T-helper 2 cell treated with Interferon-gamma antibody and Interleukin-4, amounts not matched to agents 5 μg/mL and 100 μg/mL, for 36 hours (primary cell): ENCODE measurements around the gene SIRPA.

Experiments
- DNase-seq: peaks from one replicate; pipeline ENCODE4 v3.0.0; 2021; ENCODE audit warnings: low spot score
- H3K27ac Mint-ChIP-seq: one replicate; pipeline ENCODE4 v1.8.0; 2021; ENCODE audit warnings: mild to moderate bottlenecking, mixed read lengths
- H3K27me3 Mint-ChIP-seq: one replicate; pipeline ENCODE4 v1.8.0; 2021; ENCODE audit warnings: low read depth, mixed read lengths
- H3K36me3 Mint-ChIP-seq: one replicate; pipeline ENCODE4 v1.8.0; 2021; ENCODE audit warnings: low read depth, mixed read lengths
- H3K4me1 Mint-ChIP-seq: one replicate; pipeline ENCODE4 v1.8.0; 2021; ENCODE audit warnings: low read depth, mixed read lengths
- H3K4me3 Mint-ChIP-seq: one replicate; pipeline ENCODE4 v1.8.0; 2022; ENCODE audit warnings: mild to moderate bottlenecking, moderate library complexity, mixed read lengths
- H3K9me3 Mint-ChIP-seq: one replicate; pipeline ENCODE4 v1.8.0; 2021; ENCODE audit warnings: mixed read lengths

SIRPA gene

DNA sequence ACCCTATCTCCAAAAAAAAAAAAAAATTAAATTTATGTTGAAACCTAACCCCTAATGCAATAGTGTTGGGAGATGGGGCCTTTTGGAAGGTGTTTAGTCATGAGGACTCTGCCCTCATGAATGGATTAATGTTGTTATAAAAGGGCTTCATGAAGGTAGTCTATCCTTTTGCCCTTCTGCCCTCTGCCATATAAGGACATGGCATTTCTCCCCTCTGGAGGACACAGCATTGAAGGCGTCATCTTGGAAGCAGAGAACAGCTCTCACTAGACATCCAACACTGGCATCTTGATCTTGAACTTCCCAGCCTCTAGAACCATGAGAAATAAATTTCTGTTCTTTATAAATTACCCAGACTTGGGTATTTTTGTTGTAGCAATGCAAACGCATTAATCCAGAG is 63.2 kb downstream of the SIRPA start:
- no peak for DNase-seq
- no peak overlapping the region for H3K27ac Mint-ChIP-seq
- H3K4me3 Mint-ChIP-seq = no peak overlapping the region
- no peaks in the 10 kb centered on the region for H3K36me3 Mint-ChIP-seq
- H3K9me3 Mint-ChIP-seq = no peaks in the 10 kb centered on the region
- no peaks in the 10 kb centered on the region for H3K4me1 Mint-ChIP-seq
- H3K27me3 Mint-ChIP-seq = peaks cover 18% of the 10 kb centered on the region

DNA sequence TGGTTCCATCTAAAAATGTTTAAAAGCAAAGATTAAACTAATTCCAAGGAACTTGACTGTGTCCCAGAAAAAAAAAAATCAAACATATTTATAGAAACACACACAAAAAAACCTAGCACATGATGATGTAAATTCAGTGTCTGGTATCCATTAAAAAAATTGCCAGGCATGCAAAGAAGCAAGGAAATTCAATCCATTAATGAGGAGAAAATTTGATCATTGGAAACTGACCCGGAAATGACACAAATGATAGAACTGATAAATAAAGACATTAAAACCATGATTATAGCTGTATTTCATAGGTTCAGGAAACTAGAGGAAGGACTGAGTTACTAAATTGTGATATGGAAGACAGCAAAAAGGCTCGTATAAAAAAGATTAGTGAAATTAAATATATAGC is 63.9 kb downstream of the SIRPA start:
- Mint-ChIP-seq H3K4me1 (no peaks in the 10 kb centered on the region), H3K27ac (no peak overlapping the region), H3K36me3 (no peaks in the 10 kb centered on the region), H3K27me3 (peaks cover 18% of the 10 kb centered on the region), H3K9me3 (no peaks in the 10 kb centered on the region), H3K4me3 (no peak overlapping the region)
- no peak for DNase-seq

DNA sequence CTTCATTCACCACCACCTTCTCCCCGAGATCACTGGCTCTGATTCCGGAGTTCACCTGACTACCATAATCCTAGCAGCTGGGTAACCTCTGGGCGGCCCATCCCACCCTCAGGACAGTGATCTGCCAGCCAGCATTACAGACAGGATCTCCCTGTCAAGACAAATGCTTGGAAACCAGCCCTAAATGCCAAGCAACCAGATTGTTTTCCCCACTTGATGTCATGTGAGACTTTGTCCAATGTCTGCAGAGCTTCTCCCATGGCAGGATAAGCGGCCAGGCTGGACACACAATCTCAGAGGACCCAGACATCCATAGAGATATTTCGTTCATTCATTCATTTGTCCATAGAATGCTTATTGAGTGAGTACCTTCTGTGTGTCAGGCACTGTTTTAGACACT is 66.2 kb downstream of the SIRPA start:
- no peaks in the 10 kb centered on the region for H3K36me3 Mint-ChIP-seq
- H3K27me3 Mint-ChIP-seq = peaks cover 18% of the 10 kb centered on the region
- no peak overlapping the region for H3K27ac Mint-ChIP-seq
- H3K4me1 Mint-ChIP-seq = peaks cover 8% of the 10 kb centered on the region
- H3K4me3 Mint-ChIP-seq = no peak overlapping the region
- H3K9me3 Mint-ChIP-seq = no peaks in the 10 kb centered on the region
- DNase-seq = no peak

DNA sequence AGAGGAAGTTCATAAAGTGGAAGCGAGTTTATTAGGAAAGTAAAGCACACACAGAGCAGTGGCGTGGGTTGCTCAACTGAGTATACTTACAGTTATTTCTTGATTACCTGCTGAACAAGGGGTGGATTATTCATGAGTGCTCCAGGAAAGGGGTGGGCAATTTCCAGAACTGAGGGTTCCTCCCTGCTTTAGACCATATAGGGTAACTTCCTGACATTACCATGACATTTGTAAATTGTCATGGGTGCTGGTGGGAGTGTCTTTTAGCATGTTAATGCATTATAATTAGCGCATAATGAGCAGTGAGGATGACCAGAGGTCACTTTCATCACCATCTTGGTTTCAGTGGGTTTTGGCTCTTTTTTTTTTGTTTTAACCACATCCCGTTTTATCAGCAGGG is 68.9 kb downstream of the SIRPA start:
- Mint-ChIP-seq H3K4me1 (peaks cover 8% of the 10 kb centered on the region), H3K27me3 (peaks cover 16% of the 10 kb centered on the region), H3K36me3 (no peaks in the 10 kb centered on the region), H3K4me3 (no peak overlapping the region), H3K27ac (no peak overlapping the region), H3K9me3 (no peaks in the 10 kb centered on the region)
- DNase-seq = no peak

DNA sequence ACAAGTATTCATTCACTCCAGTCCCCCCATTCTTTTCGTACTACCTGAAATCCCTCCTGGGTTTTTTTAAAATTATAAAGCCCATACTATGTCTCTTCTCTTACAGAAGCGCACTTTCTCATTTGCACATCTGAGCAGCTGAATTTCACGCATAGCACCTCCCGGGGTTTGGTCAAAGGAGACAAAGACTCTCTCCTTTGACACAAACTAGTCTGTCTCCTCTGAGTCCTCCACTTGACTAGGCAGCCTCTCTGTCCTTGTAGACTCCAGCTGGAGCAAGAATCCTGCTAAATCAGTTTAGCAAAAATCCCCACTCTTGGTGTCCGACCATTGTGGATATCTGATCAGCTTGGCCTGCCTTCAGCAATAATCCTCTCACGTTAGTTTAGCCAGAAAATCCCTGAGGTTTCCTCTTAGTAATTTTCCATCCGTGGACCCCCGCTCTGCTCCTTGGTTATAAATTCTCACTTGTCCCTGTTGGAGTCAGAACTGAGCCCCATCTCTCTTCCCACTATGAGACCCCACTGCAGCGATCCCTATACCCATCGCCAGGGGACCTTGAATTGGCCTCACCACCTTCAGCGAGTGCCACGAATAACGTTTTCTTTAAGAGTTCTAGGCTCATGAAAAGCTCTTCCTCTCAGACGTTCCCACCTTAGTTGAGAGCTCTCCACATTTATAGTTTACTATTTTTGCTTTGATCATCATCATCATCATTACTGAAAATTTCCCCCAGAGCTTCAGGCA is 69.6 kb downstream of the SIRPA start:
- Mint-ChIP-seq H3K27ac (no peak overlapping the region), H3K36me3 (no peaks in the 10 kb centered on the region), H3K4me3 (peak overlapping the region; percentile 47), H3K27me3 (peaks cover 13% of the 10 kb centered on the region), H3K9me3 (no peaks in the 10 kb centered on the region), H3K4me1 (peaks cover 8% of the 10 kb centered on the region)
- no peak for DNase-seq

DNA sequence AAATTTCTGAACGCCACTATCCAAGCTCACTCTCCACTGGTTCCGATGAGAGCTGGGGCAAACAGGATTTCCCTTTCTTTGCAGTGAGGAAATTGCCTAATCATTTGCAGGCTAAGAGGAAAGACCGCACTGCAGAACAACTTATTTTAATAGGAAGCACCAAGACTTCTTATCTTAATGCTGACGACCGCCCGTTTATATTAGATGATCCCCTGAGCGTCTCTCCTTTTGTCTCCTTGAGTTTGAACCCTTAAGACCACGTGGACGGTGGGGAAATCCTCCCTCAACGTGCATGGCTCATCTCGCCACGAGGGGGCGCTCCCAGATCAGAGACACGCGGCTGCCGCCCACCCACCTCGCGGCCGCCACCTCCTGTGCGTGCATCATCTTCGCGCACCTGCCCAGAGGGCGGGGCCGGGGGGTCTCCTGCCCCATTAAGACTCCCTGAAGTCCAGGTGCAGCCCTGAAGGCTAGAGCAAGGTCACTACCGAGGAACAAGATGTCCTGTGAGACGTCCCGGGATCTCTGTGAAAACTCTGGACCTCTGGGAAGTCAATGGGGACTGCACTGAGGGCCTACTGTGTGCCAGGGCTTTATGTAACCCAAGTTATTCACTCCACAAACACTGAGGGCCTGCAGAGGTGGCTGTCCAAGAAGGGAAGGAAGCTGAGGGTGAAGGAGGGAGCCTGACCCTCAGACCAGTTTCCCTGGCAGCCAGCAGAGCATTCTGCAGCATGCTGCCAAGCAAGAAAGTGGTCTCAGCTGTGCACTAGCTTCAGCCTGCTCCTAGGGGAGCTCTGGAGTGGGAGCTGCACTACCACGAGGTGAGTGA is 70.5 kb downstream of the SIRPA start:
- no peaks in the 10 kb centered on the region for H3K36me3 Mint-ChIP-seq
- no peak overlapping the region for H3K27ac Mint-ChIP-seq
- peaks cover 8% of the 10 kb centered on the region for H3K4me1 Mint-ChIP-seq
- peak overlapping the region; percentile 47 for H3K4me3 Mint-ChIP-seq
- peak; percentile 72 for DNase-seq
- H3K27me3 Mint-ChIP-seq = peaks cover 11% of the 10 kb centered on the region
- H3K9me3 Mint-ChIP-seq = no peaks in the 10 kb centered on the region

DNA sequence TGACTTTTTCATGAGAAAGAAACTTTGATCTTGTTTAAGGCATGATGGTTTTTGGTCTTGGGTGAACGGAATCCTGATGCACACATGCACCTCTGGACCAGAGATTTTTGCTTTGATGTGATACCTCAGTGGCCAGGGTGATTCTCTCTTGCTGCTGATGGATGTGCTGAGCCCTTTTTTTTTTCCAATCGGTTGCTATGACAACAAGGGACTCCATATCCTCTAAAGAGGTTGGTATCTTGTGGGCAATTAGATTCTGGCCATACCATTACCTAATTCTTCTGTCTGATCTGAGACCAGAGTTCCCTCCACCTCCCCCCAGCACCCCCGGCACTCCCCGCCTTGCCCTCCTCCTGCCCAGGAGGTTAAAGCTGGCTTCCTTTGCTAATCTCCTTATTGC is 73.8 kb downstream of the SIRPA start:
- H3K27ac Mint-ChIP-seq = no peak overlapping the region
- no peaks in the 10 kb centered on the region for H3K36me3 Mint-ChIP-seq
- H3K4me1 Mint-ChIP-seq = peaks cover 8% of the 10 kb centered on the region
- H3K27me3 Mint-ChIP-seq = no peaks in the 10 kb centered on the region
- H3K4me3 Mint-ChIP-seq = no peak overlapping the region
- DNase-seq = no peak
- H3K9me3 Mint-ChIP-seq = no peaks in the 10 kb centered on the region

DNA sequence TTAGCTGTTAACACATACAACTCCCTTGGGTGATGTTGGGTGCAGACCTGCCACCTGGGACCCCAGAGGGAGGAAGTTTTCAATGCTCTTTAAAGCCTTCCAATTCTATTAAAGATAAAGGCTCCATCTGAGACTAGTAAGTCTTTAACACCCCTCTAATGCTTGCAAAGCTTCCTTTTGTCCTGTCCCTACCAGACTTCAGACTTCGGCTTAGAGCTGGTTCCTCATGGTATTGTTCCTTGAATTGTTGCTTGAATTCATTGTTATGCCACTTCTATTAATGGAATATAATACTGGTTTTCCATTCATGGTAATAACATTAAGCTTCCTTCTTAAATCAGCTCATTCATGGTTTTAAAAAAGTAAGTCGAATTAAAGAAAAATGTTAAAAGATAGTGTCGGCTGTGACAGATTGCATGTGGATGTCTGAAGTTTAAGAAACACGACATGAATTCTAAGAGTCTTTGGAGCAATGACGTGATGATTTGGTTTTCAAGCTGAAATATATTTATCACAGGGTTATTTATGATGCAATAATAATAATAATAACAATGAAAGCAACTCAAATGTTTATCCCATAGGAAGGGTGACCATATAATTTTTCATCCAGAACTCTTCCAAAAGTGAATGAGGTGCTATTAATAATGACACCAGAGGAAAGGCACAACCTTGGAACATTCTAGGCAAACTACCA is 76.8 kb downstream of the SIRPA start:
- H3K27ac Mint-ChIP-seq = no peak overlapping the region
- no peaks in the 10 kb centered on the region for H3K27me3 Mint-ChIP-seq
- no peak for DNase-seq
- no peaks in the 10 kb centered on the region for H3K4me1 Mint-ChIP-seq
- no peak overlapping the region for H3K4me3 Mint-ChIP-seq
- H3K9me3 Mint-ChIP-seq = no peaks in the 10 kb centered on the region
- no peaks in the 10 kb centered on the region for H3K36me3 Mint-ChIP-seq

DNA sequence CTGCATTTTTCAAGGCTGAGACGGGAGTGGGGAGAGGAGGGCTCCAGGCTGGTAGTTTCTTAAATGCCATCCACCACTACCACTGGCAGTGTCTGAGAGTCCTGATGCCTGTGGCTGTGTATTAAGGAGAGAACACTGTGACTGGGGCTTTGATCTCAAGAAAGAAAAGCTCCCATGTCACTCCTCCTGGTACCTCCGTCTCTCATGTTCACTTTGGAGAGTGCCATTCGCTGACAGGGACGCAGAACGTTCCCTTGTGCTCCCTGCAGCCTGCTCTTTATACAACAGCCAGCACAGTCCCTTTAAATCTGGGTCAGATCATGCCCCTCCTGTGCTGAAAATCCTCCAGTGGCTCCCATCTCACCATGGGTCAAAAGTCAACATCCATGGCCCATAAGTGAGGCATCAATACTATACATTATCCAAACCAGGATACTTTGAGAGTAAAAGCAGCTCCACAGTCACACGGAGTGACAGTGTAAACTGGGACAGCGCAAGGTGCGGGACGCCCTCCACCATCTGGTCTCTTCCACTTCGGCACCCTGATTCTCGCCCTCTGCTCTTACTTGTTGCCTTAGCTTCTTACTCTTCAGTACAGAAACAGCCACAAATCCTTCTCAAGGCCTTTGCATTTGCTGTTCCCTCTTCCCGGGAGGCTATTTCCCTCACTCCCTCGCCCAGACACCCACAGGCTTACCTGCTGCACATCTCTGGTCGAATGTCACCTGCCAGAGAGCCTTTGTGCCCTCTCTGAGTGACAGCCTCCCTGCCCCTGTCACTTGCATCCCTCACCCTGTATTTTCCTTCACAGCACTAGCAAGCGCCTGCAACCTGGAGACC is 78.6 kb downstream of the SIRPA start:
- peaks cover 3% of the 10 kb centered on the region for H3K27me3 Mint-ChIP-seq
- no peaks in the 10 kb centered on the region for H3K4me1 Mint-ChIP-seq
- DNase-seq = no peak
- no peaks in the 10 kb centered on the region for H3K36me3 Mint-ChIP-seq
- H3K9me3 Mint-ChIP-seq = no peaks in the 10 kb centered on the region
- no peak overlapping the region for H3K27ac Mint-ChIP-seq
- H3K4me3 Mint-ChIP-seq = no peak overlapping the region

DNA sequence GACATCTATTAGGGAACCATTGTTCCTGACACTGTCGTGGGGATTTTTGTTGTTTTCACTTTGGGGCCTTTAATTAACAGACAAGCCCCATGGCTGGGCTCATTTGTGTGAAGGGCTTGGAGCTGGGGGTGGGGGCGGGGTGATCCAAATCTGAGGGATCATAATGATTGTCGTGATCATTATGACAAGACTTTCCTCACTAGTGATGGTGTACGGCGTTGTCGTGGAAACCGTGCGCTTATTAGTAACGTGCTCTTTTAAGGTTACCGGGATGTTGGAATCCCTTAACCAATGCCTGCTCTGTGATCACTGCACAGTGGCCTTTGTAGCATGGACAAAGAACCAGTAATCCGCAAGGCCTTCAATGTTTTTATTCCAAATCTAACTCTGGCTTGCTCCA is 80.1 kb downstream of the SIRPA start:
- Mint-ChIP-seq H3K27ac (no peak overlapping the region), H3K9me3 (no peaks in the 10 kb centered on the region), H3K4me1 (no peaks in the 10 kb centered on the region), H3K4me3 (no peak overlapping the region), H3K36me3 (no peaks in the 10 kb centered on the region), H3K27me3 (peaks cover 4% of the 10 kb centered on the region)
- DNase-seq = no peak

DNA sequence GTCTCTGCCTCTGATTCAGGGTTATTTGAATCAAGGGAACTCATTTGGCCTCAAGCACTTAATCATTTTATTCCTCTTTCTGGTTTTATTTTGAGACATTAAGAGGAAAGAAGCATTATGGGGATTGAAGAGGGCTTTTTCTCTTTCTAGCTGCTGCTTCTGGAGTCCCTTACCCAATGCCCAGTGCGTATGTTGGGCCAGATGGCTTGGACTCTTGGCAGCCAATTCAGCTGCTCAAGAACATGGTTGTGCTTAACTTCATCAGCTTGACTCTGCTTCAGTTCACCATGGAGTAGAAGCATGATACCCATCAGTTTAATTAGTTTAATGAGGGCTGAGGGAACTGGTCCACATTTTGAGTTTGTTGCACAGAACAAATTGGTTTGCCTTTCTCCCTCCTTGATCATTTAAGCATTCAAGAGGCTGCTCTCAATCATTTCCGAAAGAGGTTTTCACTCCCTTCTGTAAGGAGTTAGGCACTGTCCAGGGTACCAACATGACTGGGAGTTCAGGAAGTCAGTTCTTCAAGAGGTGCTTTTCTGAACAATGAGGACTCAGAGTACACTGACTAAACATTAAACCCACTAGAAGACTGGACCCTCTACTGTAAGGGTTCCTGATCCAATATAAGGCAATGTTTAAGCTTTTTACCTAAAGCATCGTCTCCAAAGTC is 84.0 kb downstream of the SIRPA start:
- H3K36me3 Mint-ChIP-seq = no peaks in the 10 kb centered on the region
- no peak overlapping the region for H3K27ac Mint-ChIP-seq
- no peaks in the 10 kb centered on the region for H3K4me1 Mint-ChIP-seq
- peaks cover 4% of the 10 kb centered on the region for H3K27me3 Mint-ChIP-seq
- no peak for DNase-seq
- H3K4me3 Mint-ChIP-seq = no peak overlapping the region
- no peaks in the 10 kb centered on the region for H3K9me3 Mint-ChIP-seq

DNA sequence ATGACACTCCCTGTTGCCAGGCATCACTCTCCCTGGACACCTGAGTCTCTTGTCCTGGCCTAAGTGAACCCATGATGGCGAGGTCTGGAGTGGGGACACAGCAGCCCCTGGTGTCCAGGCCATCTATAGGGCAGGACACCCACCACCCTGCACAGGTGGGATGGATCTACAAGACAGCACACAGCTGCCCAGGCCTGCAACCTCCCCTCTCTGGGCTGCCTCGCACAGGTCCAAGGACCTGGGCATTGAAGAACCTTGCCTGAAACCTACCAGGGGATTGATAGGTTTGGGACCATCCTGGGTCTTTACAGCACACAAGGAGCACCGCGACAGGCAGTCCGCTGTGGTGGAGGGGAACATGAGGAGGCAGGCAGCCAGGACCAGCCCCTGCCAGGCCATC is 87.5 kb downstream of the SIRPA start:
- H3K27me3 Mint-ChIP-seq = peaks cover 7% of the 10 kb centered on the region
- H3K4me3 Mint-ChIP-seq = no peak overlapping the region
- no peaks in the 10 kb centered on the region for H3K4me1 Mint-ChIP-seq
- DNase-seq = no peak
- no peaks in the 10 kb centered on the region for H3K9me3 Mint-ChIP-seq
- no peak overlapping the region for H3K27ac Mint-ChIP-seq
- H3K36me3 Mint-ChIP-seq = no peaks in the 10 kb centered on the region

DNA sequence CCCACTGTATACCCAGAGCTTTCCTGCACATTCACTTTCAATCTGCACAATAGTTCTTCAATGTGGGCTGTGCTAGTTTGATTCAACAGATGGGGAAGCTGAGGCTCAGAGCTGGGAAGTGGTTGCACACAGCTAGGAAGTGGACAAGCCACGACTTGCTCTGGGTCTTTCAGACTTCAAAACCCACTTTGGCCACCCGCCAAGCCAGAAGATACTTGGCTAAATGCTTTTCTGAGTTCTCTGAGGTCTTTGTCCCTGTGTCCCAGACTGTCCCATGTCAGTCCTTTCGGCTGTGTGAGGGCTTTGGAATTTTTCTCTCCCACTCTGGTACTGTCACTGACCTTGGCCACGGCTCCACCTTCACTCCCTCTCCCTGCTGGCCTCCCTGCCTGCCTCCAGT is 88.1 kb downstream of the SIRPA start:
- Mint-ChIP-seq H3K27me3 (peaks cover 7% of the 10 kb centered on the region), H3K4me1 (no peaks in the 10 kb centered on the region), H3K27ac (no peak overlapping the region), H3K4me3 (no peak overlapping the region), H3K9me3 (no peaks in the 10 kb centered on the region), H3K36me3 (no peaks in the 10 kb centered on the region)
- DNase-seq = no peak
